Caco-2 (cell line): ENCODE results near the gene TEN1. TPM values are rescaled to one million over a fixed set of nuclear protein-coding genes. Genes with fewer than 3 reads are reported as not detected.

Experiments used
- BruUV-seq: library from RNA; stranded (reverse); fragments of 400-500 nt; replicated peaks from 2 replicates; lab custom pipeline; 2021; lab: Mats Ljungman, UMichigan
- CTCF ChIA-PET: fragments of 300-600 bp; sonication (Branson Sonifier 250); formaldehyde crosslinking; loops from one replicate; lab custom pipeline; 2022; ENCODE audit warnings: antibody characterized with exemption; lab: Charles Lee
- POLR2A ChIA-PET: fragments of 300-600 bp; sonication (Branson Sonifier 250); formaldehyde crosslinking; loops from one replicate; lab custom pipeline; 2022; ENCODE audit warnings: antibody characterized with exemption; lab: Charles Lee
- DNase-seq, 2 experiments: peaks; one replicate each; pipeline versions ENCODE4 v3.0.0 to v3.0.0-alpha.2; 2020 to 2022
- H3K27me3 ChIP-seq: replicated peaks from 2 replicates; pipeline ENCODE4 v1.6.0; 2011; ENCODE audit warnings: low read length; ENCODE audit not compliant: control insufficient read depth, insufficient read depth
- H3K36me3 ChIP-seq: 2 replicates; pipeline ENCODE4 v1.5.1; 2011; ENCODE audit warnings: low read length; ENCODE audit not compliant: control insufficient read depth, insufficient read depth
- H3K4me1 ChIP-seq: fragments of 250-450 bp; sonication (Bioruptor Pico); 2 replicates; pipeline ENCODE4 v1.5.1; 2020; ENCODE audit warnings: mild to moderate bottlenecking
- H3K4me3 ChIP-seq: 2 replicates; pipeline ENCODE4 v1.5.1; 2011; ENCODE audit warnings: low read depth, mild to moderate bottlenecking, control low read depth, low read length
- H3K9me3 ChIP-seq: fragments of 250-450 bp; sonication (Bioruptor Pico); 2 replicates; pipeline ENCODE4 v1.5.1; 2020; ENCODE audit warnings: mild to moderate bottlenecking, moderate library complexity
- H3K27ac Mint-ChIP-seq: one replicate; pipeline ENCODE4 v1.8.0; 2022; ENCODE audit warnings: mixed read lengths; ENCODE audit not compliant: unreplicated experiment
- H3K27me3 Mint-ChIP-seq: one replicate; pipeline ENCODE4 v1.8.0; 2022; ENCODE audit warnings: mixed read lengths; ENCODE audit not compliant: insufficient read depth, unreplicated experiment
- H3K36me3 Mint-ChIP-seq: one replicate; pipeline ENCODE4 v1.8.0; 2022; ENCODE audit warnings: mild to moderate bottlenecking, mixed read lengths; ENCODE audit not compliant: insufficient read depth, unreplicated experiment
- H3K4me1 Mint-ChIP-seq: one replicate; pipeline ENCODE4 v1.8.0; 2022; ENCODE audit warnings: low read depth, mixed read lengths; ENCODE audit not compliant: unreplicated experiment
- H3K4me3 Mint-ChIP-seq: one replicate; pipeline ENCODE4 v1.8.0; 2022; ENCODE audit warnings: mild to moderate bottlenecking, moderate library complexity, mixed read lengths; ENCODE audit not compliant: unreplicated experiment
- H3K9me3 Mint-ChIP-seq: one replicate; pipeline ENCODE4 v1.8.0; 2022; ENCODE audit warnings: mixed read lengths; ENCODE audit not compliant: unreplicated experiment
- intact Hi-C: fragments of 100-400 bp; cut with micrococcal nuclease; formaldehyde crosslinking; loops from one replicate; pipeline ENCODE4 v1.10.0; 2022; ENCODE audit not compliant: unreplicated experiment
- total RNA-seq: library from RNA; stranded (reverse); gene quantifications from 2 replicates; pipeline ENCODE4 v1.2.3, GENCODE V29; 2022
- TF ChIP-seq, protein P1 (sequence below), 2 experiments: fragments of 200-600 bp in 1 of 2; IDR thresholded peaks; 1 replicate in 1 of 2; 2 replicates in 1 of 2; pipeline versions ENCODE4 v1.5.1 to v1.8.0; 2011 to 2022; ENCODE audit warnings: antibody characterized with exemption in 1 of 2, control low read depth in 1 of 2, inconsistent platforms in 1 of 2, low read depth in 1 of 2, low read length in 1 of 2, mild to moderate bottlenecking in 1 of 2, moderate library complexity in 1 of 2; ENCODE audit not compliant: insufficient read depth in 1 of 2, severe bottlenecking in 1 of 2, unreplicated experiment in 1 of 2

Gene TEN1
- total RNA-seq, 1 experiment from 2014 or later, result 20.3 TPM

GRCh38 chr17:76005263-76006149, 26.5 kb downstream of the TEN1 start:
- peaks cover 6% of the 10 kb centered on the region for H3K9me3 Mint-ChIP-seq
- no peaks in the 10 kb centered on the region for H3K27me3 Mint-ChIP-seq
- ChIA-PET POLR2A (interaction anchor here (0.7 to 0.8 kb wide), 2 partner anchors 9 to 95 kb away, joined by 3 to 10 read pairs; no protein-coding TSS in a partner anchor), CTCF (interaction anchor here (0.6 to 1.8 kb wide), 10 partner anchors 9 to 260 kb away, joined by 3 to 16 read pairs (median 4); partner anchors contain the start of genes FBF1, MRPL38, TRIM65 and UBALD2)
- peaks cover 9% of the 10 kb centered on the region for H3K36me3 Mint-ChIP-seq
- peaks cover 1% of the 10 kb centered on the region; the same call in 1 of the 2 replicates for H3K36me3 ChIP-seq
- peaks cover 10% of the 10 kb centered on the region for H3K4me1 ChIP-seq
- H3K27ac Mint-ChIP-seq, result peak overlapping the region; percentile 30
- intact Hi-C loops, result loop anchor here (1.0 to 2.0 kb wide), 2 partner anchors 65 to 100 kb away; partner anchors contain the start of gene FBF1
- BruUV-seq, result no TSS peak
- no peak overlapping the region for H3K4me3 Mint-ChIP-seq
- peak; percentile 85 to 93 for DNase-seq
- H3K9me3 ChIP-seq, result no peaks in the 10 kb centered on the region
- no peaks in the 10 kb centered on the region for H3K27me3 ChIP-seq
- no peak overlapping the region for H3K4me3 ChIP-seq
- TF ChIP-seq, protein P1, sequence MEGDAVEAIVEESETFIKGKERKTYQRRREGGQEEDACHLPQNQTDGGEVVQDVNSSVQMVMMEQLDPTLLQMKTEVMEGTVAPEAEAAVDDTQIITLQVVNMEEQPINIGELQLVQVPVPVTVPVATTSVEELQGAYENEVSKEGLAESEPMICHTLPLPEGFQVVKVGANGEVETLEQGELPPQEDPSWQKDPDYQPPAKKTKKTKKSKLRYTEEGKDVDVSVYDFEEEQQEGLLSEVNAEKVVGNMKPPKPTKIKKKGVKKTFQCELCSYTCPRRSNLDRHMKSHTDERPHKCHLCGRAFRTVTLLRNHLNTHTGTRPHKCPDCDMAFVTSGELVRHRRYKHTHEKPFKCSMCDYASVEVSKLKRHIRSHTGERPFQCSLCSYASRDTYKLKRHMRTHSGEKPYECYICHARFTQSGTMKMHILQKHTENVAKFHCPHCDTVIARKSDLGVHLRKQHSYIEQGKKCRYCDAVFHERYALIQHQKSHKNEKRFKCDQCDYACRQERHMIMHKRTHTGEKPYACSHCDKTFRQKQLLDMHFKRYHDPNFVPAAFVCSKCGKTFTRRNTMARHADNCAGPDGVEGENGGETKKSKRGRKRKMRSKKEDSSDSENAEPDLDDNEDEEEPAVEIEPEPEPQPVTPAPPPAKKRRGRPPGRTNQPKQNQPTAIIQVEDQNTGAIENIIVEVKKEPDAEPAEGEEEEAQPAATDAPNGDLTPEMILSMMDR (IDR thresholded peaks at IDR 0.05; ENCODE audit: insufficient read depth in 1 of 2, low read depth in 1 of 2, low read length in 1 of 2, severe bottlenecking in 1 of 2, unreplicated experiment in 1 of 2), result peak; percentile 68 to 92
- peaks cover 10% of the 10 kb centered on the region for H3K4me1 Mint-ChIP-seq

- peaks cover 6% of the 10 kb centered on the region for H3K9me3 Mint-ChIP-seq
- H3K27me3 Mint-ChIP-seq, result no peaks in the 10 kb centered on the region
- Histone ChIP-seq H3K27me3 (no peaks in the 10 kb centered on the region), H3K9me3 (no peaks in the 10 kb centered on the region), H3K4me1 (peaks cover 10% of the 10 kb centered on the region), H3K4me3 (no peak overlapping the region), H3K36me3 (peaks cover 1% of the 10 kb centered on the region; the same call in 1 of the 2 replicates)
- TF ChIP-seq, protein P1 (IDR thresholded peaks at IDR 0.05; ENCODE audit: insufficient read depth in 1 of 2, low read depth in 1 of 2, low read length in 1 of 2, severe bottlenecking in 1 of 2, unreplicated experiment in 1 of 2), result no peak
- intact Hi-C loops, result no loop called here
- BruUV-seq, result no TSS peak
- H3K27ac Mint-ChIP-seq, result no peak overlapping the region
- peaks cover 9% of the 10 kb centered on the region for H3K36me3 Mint-ChIP-seq
- CTCF ChIA-PET, result interaction anchor here (1.1 to 1.7 kb wide), 3 partner anchors 66 to 102 kb away, joined by 3 to 7 read pairs (median 3); partner anchors contain the start of gene FBF1
- no peak for DNase-seq
- peaks cover 10% of the 10 kb centered on the region for H3K4me1 Mint-ChIP-seq
- POLR2A ChIA-PET, result interaction anchor here (0.6 kb wide), 1 partner anchor 271 kb away, joined by 3 read pairs; no protein-coding TSS in a partner anchor
- H3K4me3 Mint-ChIP-seq, result no peak overlapping the region
These were observed 28.2 kb downstream of the TEN1 start for GRCh38 chr17:76007131-76007849.

- intact Hi-C loops, result no loop called here
- Histone ChIP-seq H3K36me3 (peaks cover 1% of the 10 kb centered on the region; the same call in 1 of the 2 replicates), H3K27me3 (no peaks in the 10 kb centered on the region), H3K9me3 (no peaks in the 10 kb centered on the region), H3K4me1 (peaks cover 10% of the 10 kb centered on the region), H3K4me3 (no peak overlapping the region)
- Mint-ChIP-seq H3K4me1 (peaks cover 10% of the 10 kb centered on the region), H3K4me3 (no peak overlapping the region), H3K27me3 (no peaks in the 10 kb centered on the region), H3K36me3 (peaks cover 9% of the 10 kb centered on the region), H3K9me3 (peaks cover 6% of the 10 kb centered on the region), H3K27ac (no peak overlapping the region)
- TF ChIP-seq, protein P1 (IDR thresholded peaks at IDR 0.05; ENCODE audit: insufficient read depth in 1 of 2, low read depth in 1 of 2, low read length in 1 of 2, severe bottlenecking in 1 of 2, unreplicated experiment in 1 of 2), result no peak
- ChIA-PET POLR2A (interaction anchor here (0.6 kb wide), 1 partner anchor 60 kb away, joined by 4 read pairs; no protein-coding TSS in a partner anchor), CTCF (interaction anchor here (1.1 to 1.7 kb wide), 3 partner anchors 67 to 102 kb away, joined by 3 to 7 read pairs (median 3); partner anchors contain the start of gene FBF1)
- peak in 1 of 2 experiments; percentile 35 for DNase-seq
- no TSS peak for BruUV-seq
These were observed 28.8 kb downstream of the TEN1 start for GRCh38 chr17:76007850-76008165.
